ENCODE data around the gene RITA1. TPM values are rescaled to one million over a fixed set of nuclear protein-coding genes. Genes with fewer than 3 reads are reported as not detected.
"Not testable (repeated sequence)": the region's sequence is repeated elsewhere in the genome, so short reads cannot be mapped to it uniquely, and the experiment has no call there.

The RITA1 gene, protein sequence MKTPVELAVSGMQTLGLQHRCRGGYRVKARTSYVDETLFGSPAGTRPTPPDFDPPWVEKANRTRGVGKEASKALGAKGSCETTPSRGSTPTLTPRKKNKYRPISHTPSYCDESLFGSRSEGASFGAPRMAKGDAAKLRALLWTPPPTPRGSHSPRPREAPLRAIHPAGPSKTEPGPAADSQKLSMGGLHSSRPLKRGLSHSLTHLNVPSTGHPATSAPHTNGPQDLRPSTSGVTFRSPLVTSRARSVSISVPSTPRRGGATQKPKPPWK
- 10 to 100 TPM; 21.0 to 22.6 TPM for total RNA-seq

DNA sequence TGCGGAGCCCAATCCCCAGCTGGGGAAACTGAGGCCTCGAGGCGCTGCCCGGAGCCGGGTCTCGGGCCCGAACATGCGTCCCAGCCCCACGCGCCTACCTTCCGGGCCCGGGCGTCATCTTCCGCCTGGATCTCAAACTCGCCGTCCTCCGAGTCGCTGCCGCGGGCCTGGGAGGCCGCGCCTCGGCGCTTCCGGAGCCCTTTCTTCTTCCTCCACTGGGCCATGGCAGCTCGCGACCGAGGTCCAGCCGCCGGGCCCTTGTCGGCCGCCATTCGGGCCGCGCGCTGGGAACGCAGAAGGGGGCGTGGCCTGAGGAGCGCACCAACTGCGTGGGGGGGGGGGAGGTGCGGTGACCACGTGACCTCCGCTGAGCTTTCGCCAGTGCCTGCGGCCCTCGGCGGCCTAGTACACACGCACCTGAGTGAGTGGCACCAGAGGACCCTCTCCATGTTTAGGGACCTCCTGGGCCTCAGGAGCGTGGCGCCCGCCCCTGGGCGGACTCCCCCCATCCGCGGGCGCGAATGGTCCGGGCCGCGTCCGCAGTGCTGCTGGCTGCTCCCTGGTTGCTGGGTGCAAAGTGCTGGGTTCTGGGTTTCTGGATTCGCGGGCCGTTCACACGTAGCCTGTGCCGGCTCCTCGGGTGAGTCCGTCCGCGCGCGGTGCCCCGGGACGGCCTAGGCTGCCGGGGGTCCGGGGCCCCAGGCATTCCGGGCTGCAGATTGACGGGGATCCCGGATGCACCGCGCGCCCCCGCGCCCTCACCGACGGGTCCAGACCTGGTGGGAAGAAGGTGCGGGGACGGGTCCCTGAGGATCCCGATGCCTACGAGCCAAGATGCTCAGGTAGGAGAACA, at the start of gene RITA1, which contains the start of gene DDX54:
Gene RITA1, plus strand, starts transcription at position 542 of the 853 bp plus-strand sequence. CDS start 1,026 bp downstream, outside the sequence.
Gene DDX54, minus strand, starts transcription at position 299 of the 853 bp plus-strand sequence. Its CDS starts 27 bp downstream, at position 272.
- Mint-ChIP-seq H3K36me3 (ENCODE audit: low read depth) (peaks cover 40% of the 10 kb centered on the region), H3K4me1 (ENCODE audit: low read depth) (peaks cover 35% of the 10 kb centered on the region), H3K27ac (peak within 1 kb of the TSS; percentile 98), H3K9me3 (ENCODE audit: insufficient read depth) (no peaks in the 10 kb centered on the region), H3K27me3 (ENCODE audit: low read depth) (no peaks in the 10 kb centered on the region), H3K4me3 (peak within 1 kb of the TSS; percentile 97)
- ATAC-seq (peak; percentile 60), DNase-seq (peak; percentile 84)
- ChIA-PET POLR2A (interaction anchor here (0.6 to 2.2 kb wide), 9 partner anchors 9 to 1057 kb away, joined by 3 to 12 read pairs (median 5); partner anchors contain the start of gene OAS2), CTCF (interaction anchor here (0.8 to 2.1 kb wide), 3 partner anchors 12 to 239 kb away, joined by 3 to 14 read pairs (median 4); no protein-coding TSS in a partner anchor)

DNA sequence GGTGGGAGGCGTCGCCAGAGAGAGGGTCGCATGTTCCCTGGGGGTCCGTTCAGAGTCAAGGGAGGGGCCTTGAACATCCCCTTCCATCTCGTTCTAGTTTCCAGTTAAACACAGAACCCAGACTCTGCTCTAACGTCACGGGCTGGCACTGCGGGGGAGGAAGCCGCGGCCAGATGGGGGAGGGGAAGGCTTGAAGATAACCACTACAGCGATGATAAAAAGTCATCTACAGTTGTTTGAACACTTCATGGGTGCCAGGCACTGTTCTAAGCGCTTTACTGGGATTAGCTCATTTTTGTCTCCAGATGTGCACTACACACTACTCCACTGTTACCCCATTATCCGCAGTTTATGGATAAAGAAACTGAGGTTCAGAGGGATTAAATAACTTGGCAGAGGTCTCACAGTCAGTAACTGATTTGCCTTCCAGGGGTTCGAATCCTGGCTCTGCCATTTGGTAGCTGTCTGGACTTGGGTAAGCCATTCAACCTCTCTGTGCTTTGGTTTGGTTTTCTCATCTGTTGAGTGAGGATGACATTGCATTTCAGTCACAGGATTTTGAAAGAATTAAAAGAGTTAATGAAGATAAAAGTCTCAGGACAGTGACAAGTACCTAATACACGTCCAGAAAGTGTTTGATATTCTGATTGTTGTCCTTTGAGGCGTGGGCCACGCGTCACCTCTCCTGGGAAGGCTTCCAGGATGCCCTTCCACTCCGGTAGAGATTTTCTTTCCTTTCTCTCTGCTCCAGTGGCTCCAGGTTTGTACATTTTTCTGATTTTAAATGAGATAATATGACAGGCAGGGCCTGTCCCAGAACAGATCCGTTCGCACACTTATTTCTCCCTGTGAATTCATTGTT, 49.2 kb upstream of the RITA1 start:
- H3K27me3 Mint-ChIP-seq (ENCODE audit: low read depth) = peaks cover 5% of the 10 kb centered on the region
- peak; percentile 75 for DNase-seq
- peak overlapping the region; percentile 76 for H3K27ac Mint-ChIP-seq
- no peaks in the 10 kb centered on the region for H3K36me3 Mint-ChIP-seq (ENCODE audit: low read depth)
- H3K4me3 Mint-ChIP-seq = peak overlapping the region; percentile 79
- CTCF ChIA-PET = interaction anchor here (1.1 to 4.3 kb wide), 8 partner anchors 16 to 152 kb away, joined by 3 to 27 read pairs (median 4); no protein-coding TSS in a partner anchor
- POLR2A ChIA-PET = no interaction called here
- no peaks in the 10 kb centered on the region for H3K9me3 Mint-ChIP-seq (ENCODE audit: insufficient read depth)
- peaks cover 16% of the 10 kb centered on the region for H3K4me1 Mint-ChIP-seq (ENCODE audit: low read depth)
- peak; percentile 66 for ATAC-seq

DNA sequence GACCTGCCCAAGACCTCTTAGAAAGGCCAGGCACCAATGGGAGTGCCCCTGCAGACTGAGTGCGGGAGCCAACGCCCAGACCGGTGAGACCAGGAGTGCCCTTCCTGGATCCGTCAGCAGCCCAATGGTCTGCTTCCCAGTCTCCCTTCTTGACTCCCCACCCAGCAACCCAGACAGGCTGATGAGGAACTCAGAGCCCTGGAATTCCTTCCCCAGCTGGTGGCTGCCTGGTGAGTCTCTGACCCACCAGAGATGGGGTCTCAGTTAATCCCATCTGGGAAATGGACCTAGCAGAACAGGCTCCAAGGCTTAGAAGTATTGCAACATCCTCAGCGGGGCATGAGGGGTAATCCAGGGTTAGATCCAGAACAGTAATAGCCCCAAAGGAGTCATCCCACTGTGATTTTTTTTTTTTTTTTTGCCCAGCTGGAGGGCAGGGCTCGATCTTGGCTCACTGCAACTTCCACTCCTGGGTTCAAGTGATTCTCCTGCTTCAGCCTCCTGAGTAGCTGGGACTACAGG, 48.5 kb upstream of the RITA1 start:
- Mint-ChIP-seq H3K4me3 (no peak overlapping the region), H3K27ac (no peak overlapping the region), H3K9me3 (ENCODE audit: insufficient read depth) (no peaks in the 10 kb centered on the region), H3K4me1 (ENCODE audit: low read depth) (peaks cover 16% of the 10 kb centered on the region), H3K36me3 (ENCODE audit: low read depth) (no peaks in the 10 kb centered on the region), H3K27me3 (ENCODE audit: low read depth) (peaks cover 5% of the 10 kb centered on the region)
- ChIA-PET POLR2A (no interaction called here), CTCF (interaction anchor here (1.2 to 4.3 kb wide), 5 partner anchors 16 to 37 kb away, joined by 3 to 27 read pairs (median 7); no protein-coding TSS in a partner anchor)
- no peak for DNase-seq
- ATAC-seq = no peak

DNA sequence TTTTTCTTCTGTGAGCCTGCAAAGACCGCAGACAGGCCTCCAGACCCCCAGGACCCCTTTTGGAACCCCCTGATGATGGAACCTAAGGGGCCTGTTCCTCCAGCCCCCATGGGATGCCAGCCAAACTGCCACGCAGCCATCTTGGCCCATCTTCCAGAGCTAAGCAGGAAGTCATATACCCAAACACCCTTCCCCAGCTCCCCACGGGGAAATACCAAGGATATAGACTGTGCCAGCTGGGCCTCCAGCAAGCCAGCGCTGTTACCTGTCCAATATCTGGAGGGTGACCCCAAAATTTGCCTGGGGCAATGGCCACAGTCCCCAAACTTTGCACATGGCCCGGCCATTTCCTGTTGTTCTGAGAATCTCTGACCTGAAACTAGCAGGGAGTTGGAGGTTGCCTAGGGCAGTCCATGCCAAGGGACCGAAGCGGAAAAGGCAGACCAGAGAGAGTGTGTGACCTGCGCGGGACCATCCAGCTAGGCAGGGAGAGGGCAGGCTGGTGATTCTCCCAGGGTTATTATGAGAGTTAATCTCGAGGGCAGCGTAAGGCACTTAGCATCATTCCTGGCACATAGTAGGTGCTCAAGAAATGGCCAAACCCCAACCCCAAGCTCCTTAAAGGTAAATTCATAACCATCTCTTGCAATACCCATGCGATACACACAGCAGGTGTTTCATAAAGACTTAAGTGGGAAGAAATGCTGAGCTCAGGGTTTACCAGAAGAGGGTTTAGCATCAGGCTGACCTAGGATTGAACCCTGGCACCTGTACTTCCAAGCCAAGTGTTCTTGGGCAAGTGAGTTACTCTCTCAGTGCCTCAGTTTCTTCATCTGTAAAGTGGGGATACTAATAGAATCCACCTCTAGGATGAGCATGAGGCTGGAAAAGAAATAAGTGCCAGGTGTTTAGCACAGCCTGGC, 47.4 kb upstream of the RITA1 start:
- peaks cover 5% of the 10 kb centered on the region for H3K27me3 Mint-ChIP-seq (ENCODE audit: low read depth)
- peaks cover 16% of the 10 kb centered on the region for H3K4me1 Mint-ChIP-seq (ENCODE audit: low read depth)
- no peak for DNase-seq
- H3K27ac Mint-ChIP-seq = no peak overlapping the region
- no peak for ATAC-seq
- ChIA-PET CTCF (interaction anchor here (0.6 to 1.6 kb wide), 3 partner anchors 15 to 35 kb away, joined by 3 to 7 read pairs (median 3); no protein-coding TSS in a partner anchor), POLR2A (interaction anchor here (1.3 kb wide), 1 partner anchor 15 kb away, joined by 6 read pairs; no protein-coding TSS in a partner anchor)
- H3K9me3 Mint-ChIP-seq (ENCODE audit: insufficient read depth) = no peaks in the 10 kb centered on the region
- no peaks in the 10 kb centered on the region for H3K36me3 Mint-ChIP-seq (ENCODE audit: low read depth)
- no peak overlapping the region for H3K4me3 Mint-ChIP-seq

DNA sequence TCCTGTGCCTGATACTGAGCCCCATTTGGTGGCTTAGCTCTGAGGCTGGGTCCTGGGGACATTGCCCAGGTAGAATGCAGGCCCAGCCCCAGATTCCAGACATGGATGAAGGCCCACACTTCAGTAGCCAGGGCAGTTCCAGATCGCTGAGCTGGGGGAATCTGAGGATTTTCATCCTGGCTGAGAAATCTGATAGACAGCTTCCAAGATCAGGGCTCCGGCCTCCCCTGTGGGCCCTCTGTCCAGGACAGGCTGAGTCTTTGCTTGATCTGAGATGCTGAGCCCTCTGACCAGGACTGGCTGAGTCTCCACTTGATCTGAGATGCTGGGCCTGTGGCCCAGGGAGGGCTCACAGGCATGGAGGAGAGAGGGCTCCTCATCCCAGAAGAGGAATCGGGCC, 46.7 kb upstream of the RITA1 start:
- ChIA-PET CTCF (interaction anchor here (1.6 kb wide), 1 partner anchor 35 kb away, joined by 3 read pairs; no protein-coding TSS in a partner anchor), POLR2A (interaction anchor here (1.3 kb wide), 1 partner anchor 14 kb away, joined by 6 read pairs; no protein-coding TSS in a partner anchor)
- ATAC-seq = no peak
- no peak for DNase-seq
- H3K4me3 Mint-ChIP-seq = no peak overlapping the region
- peaks cover 5% of the 10 kb centered on the region for H3K27me3 Mint-ChIP-seq (ENCODE audit: low read depth)
- H3K4me1 Mint-ChIP-seq (ENCODE audit: low read depth) = peaks cover 16% of the 10 kb centered on the region
- H3K9me3 Mint-ChIP-seq (ENCODE audit: insufficient read depth) = no peaks in the 10 kb centered on the region
- H3K36me3 Mint-ChIP-seq (ENCODE audit: low read depth) = no peaks in the 10 kb centered on the region
- H3K27ac Mint-ChIP-seq = no peak overlapping the region

DNA sequence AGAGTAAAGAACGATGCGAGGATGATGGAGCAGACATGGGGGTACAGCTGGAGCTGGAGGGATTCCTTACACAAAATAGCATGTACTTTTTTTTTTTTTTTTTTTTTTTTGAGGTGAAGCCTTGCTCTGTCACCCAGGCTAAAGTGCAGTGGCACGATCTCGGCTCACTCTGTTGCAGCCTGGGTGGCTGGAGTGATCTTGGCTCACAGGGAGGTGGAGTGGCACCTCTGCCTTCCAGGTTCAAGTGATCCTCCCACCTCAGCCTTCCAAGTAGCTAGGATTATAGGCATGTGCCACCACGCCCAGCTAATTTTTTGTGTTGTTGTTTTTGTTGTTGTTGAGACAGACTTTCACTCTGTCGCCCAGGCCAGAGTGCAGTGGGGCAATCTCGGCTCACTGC, 44.8 kb upstream of the RITA1 start:
- ATAC-seq (no peak), DNase-seq (no peak)
- Mint-ChIP-seq H3K27ac (no peak overlapping the region), H3K4me3 (no peak overlapping the region), H3K4me1 (ENCODE audit: low read depth) (peaks cover 13% of the 10 kb centered on the region), H3K36me3 (ENCODE audit: low read depth) (no peaks in the 10 kb centered on the region), H3K27me3 (ENCODE audit: low read depth) (peaks cover 4% of the 10 kb centered on the region), H3K9me3 (ENCODE audit: insufficient read depth) (no peaks in the 10 kb centered on the region)
- ChIA-PET POLR2A (no interaction called here), CTCF (no interaction called here)

DNA sequence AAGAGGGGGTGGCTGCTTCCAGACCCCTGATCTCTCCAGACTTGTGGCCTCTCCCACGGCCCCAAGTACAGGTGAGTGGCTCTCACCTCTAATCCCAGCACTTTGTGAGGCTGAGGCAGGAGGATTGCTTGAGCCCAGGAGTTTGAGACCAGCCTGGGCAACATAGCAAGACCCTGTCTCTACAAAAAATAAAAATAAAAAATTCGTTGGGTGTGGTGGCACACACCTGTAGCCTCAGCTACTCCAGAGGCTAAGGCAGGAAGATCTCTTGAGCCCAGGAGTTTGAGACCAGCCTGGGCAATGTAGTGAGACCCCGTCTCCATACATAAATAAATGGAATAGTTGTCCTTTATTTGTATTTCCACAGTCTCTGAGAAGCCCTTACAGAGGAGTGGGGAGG, 43.8 kb upstream of the RITA1 start:
- H3K9me3 Mint-ChIP-seq (ENCODE audit: insufficient read depth); CTCF ChIA-PET; POLR2A ChIA-PET; H3K4me1 Mint-ChIP-seq (ENCODE audit: low read depth); DNase-seq; H3K27ac Mint-ChIP-seq; H3K36me3 Mint-ChIP-seq (ENCODE audit: low read depth); ATAC-seq; H3K4me3 Mint-ChIP-seq; H3K27me3 Mint-ChIP-seq (ENCODE audit: low read depth): not testable (repeated sequence)

DNA sequence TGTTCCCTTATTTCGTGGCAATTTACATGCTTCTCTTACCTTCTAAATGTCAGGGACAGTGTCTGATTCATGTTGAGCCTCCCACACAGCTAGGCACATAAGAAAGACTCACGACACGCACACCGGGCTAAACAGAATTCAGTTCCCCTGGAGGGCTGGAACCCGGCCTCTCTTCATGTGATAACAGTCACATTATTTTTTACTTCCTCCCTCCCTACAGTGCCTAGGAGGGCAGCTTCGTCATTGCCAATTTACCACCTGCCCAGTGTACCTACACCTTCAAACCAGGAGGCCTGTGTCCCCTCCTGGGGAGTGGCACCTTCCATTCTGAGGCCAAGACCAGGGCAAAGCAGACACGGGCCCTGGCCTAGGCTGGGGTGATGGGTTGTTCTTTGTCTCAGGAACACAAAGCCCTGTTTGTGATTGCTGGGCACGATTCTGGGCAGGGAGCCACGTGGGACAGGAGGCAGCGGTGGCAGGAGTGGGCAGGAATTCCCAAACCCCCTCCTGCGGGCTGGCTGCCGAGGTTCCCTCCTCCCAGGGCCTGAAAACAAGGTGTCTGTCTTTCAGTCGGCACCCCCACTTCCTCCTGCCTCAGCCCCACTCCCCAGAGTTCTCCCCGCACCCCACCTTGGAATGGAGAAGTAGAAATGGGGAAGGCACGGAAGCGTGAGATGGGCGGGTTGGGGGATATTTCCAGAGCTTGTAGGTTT, 43.2 kb upstream of the RITA1 start:
- CTCF ChIA-PET = interaction anchor here (0.6 kb wide), 1 partner anchor 756 kb away, joined by 3 read pairs; no protein-coding TSS in a partner anchor
- no peak overlapping the region for H3K4me3 Mint-ChIP-seq
- H3K36me3 Mint-ChIP-seq (ENCODE audit: low read depth) = no peaks in the 10 kb centered on the region
- no peaks in the 10 kb centered on the region for H3K4me1 Mint-ChIP-seq (ENCODE audit: low read depth)
- H3K9me3 Mint-ChIP-seq (ENCODE audit: insufficient read depth) = no peaks in the 10 kb centered on the region
- H3K27ac Mint-ChIP-seq = peak overlapping the region; percentile 6
- POLR2A ChIA-PET = no interaction called here
- peaks cover 8% of the 10 kb centered on the region for H3K27me3 Mint-ChIP-seq (ENCODE audit: low read depth)
- no peak for ATAC-seq
- DNase-seq = no peak

DNA sequence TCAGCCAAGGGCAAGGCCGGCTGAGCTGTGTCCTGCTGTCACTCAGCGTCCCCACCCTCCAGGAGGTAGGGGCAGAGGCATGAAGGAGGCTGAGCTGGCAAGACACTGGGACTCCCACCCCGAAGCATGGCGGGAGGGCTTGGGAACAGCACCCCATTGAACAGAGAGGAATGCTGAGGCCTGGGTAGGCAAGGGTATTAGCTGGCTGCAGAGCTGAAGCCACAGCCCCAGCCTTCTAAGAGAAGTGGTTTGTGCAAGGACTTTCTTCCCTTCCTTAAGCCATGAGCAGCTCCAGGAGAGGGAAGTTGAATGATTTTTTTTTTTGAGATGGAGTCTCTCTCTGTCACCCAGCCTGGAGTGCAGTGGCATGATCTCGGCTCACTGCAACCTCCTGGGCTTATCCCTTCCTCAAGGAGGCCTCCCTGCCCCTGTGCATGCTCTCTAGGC, 42.6 kb upstream of the RITA1 start:
- peaks cover 10% of the 10 kb centered on the region for H3K27me3 Mint-ChIP-seq (ENCODE audit: low read depth)
- H3K4me3 Mint-ChIP-seq = no peak overlapping the region
- no peaks in the 10 kb centered on the region for H3K9me3 Mint-ChIP-seq (ENCODE audit: insufficient read depth)
- CTCF ChIA-PET = interaction anchor here (0.6 kb wide), 1 partner anchor 757 kb away, joined by 3 read pairs; no protein-coding TSS in a partner anchor
- no peak for ATAC-seq
- H3K27ac Mint-ChIP-seq = no peak overlapping the region
- DNase-seq = no peak
- H3K36me3 Mint-ChIP-seq (ENCODE audit: low read depth) = no peaks in the 10 kb centered on the region
- no peaks in the 10 kb centered on the region for H3K4me1 Mint-ChIP-seq (ENCODE audit: low read depth)
- POLR2A ChIA-PET = no interaction called here

DNA sequence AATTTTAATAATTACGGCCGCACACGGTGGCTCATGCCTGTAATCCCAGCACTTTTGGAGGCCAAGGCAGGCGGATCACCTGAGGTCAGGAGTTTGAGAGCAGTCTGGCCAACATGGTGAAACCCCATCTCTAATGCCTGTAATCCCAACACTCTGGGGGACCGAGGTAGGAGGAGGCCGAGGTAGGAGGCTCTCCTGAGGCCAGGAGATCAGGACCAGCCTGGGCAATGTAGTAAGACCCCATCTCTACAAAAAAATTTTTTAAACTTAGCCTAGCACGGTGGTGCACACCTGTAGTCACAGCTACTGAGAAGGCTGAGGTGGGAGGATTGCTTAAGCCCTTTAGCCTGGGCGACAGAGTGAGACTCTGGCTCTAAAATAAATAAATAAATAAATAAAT, 41.6 kb upstream of the RITA1 start:
- Mint-ChIP-seq H3K27ac (no peak overlapping the region), H3K27me3 (ENCODE audit: low read depth) (peaks cover 10% of the 10 kb centered on the region), H3K4me3 (no peak overlapping the region)

More for the DNA sequence above, 41.6 kb upstream of the RITA1 start:
- POLR2A ChIA-PET = no interaction called here
- DNase-seq (no peak), ATAC-seq (no peak)
- Mint-ChIP-seq H3K4me1 (ENCODE audit: low read depth) (no peaks in the 10 kb centered on the region), H3K9me3 (ENCODE audit: insufficient read depth) (no peaks in the 10 kb centered on the region), H3K36me3 (ENCODE audit: low read depth) (no peaks in the 10 kb centered on the region)
- CTCF ChIA-PET = no interaction called here
